ENCODE data around the gene EVA1A. TPM values are rescaled to one million over a fixed set of nuclear protein-coding genes. Genes with fewer than 3 reads are reported as not detected.

Gene EVA1A
- total and polyA plus RNA-seq, 2 experiments from 2014 or later, result 4.6 to 7.9 TPM

- TF ChIP-seq, protein P1, sequence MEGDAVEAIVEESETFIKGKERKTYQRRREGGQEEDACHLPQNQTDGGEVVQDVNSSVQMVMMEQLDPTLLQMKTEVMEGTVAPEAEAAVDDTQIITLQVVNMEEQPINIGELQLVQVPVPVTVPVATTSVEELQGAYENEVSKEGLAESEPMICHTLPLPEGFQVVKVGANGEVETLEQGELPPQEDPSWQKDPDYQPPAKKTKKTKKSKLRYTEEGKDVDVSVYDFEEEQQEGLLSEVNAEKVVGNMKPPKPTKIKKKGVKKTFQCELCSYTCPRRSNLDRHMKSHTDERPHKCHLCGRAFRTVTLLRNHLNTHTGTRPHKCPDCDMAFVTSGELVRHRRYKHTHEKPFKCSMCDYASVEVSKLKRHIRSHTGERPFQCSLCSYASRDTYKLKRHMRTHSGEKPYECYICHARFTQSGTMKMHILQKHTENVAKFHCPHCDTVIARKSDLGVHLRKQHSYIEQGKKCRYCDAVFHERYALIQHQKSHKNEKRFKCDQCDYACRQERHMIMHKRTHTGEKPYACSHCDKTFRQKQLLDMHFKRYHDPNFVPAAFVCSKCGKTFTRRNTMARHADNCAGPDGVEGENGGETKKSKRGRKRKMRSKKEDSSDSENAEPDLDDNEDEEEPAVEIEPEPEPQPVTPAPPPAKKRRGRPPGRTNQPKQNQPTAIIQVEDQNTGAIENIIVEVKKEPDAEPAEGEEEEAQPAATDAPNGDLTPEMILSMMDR (conservative IDR thresholded peaks at IDR 0.05; ENCODE audit: low read depth in 2 of 2), result no peak
- TF ChIP-seq, protein P2, sequence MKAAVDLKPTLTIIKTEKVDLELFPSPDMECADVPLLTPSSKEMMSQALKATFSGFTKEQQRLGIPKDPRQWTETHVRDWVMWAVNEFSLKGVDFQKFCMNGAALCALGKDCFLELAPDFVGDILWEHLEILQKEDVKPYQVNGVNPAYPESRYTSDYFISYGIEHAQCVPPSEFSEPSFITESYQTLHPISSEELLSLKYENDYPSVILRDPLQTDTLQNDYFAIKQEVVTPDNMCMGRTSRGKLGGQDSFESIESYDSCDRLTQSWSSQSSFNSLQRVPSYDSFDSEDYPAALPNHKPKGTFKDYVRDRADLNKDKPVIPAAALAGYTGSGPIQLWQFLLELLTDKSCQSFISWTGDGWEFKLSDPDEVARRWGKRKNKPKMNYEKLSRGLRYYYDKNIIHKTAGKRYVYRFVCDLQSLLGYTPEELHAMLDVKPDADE (IDR thresholded peaks at IDR 0.05), result no peak
- no peak for TF ChIP-seq ZNF114 (CRISPR knock-in tag; IDR thresholded peaks at IDR 0.05)
- no peak for TF ChIP-seq JUNB (IDR thresholded peaks at IDR 0.05; ENCODE audit: unreplicated experiment)
- TF ChIP-seq, protein P3, sequence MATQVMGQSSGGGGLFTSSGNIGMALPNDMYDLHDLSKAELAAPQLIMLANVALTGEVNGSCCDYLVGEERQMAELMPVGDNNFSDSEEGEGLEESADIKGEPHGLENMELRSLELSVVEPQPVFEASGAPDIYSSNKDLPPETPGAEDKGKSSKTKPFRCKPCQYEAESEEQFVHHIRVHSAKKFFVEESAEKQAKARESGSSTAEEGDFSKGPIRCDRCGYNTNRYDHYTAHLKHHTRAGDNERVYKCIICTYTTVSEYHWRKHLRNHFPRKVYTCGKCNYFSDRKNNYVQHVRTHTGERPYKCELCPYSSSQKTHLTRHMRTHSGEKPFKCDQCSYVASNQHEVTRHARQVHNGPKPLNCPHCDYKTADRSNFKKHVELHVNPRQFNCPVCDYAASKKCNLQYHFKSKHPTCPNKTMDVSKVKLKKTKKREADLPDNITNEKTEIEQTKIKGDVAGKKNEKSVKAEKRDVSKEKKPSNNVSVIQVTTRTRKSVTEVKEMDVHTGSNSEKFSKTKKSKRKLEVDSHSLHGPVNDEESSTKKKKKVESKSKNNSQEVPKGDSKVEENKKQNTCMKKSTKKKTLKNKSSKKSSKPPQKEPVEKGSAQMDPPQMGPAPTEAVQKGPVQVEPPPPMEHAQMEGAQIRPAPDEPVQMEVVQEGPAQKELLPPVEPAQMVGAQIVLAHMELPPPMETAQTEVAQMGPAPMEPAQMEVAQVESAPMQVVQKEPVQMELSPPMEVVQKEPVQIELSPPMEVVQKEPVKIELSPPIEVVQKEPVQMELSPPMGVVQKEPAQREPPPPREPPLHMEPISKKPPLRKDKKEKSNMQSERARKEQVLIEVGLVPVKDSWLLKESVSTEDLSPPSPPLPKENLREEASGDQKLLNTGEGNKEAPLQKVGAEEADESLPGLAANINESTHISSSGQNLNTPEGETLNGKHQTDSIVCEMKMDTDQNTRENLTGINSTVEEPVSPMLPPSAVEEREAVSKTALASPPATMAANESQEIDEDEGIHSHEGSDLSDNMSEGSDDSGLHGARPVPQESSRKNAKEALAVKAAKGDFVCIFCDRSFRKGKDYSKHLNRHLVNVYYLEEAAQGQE (IDR thresholded peaks at IDR 0.05; ENCODE audit: unreplicated experiment), result no peak
- TF ChIP-seq ZNF331 (CRISPR knock-in tag; IDR thresholded peaks at IDR 0.05; ENCODE audit: low read depth), result no peak
- no peak for TF ChIP-seq NANOG (IDR thresholded peaks at IDR 0.05; ENCODE audit: borderline replicate concordance)
- no peak for TF ChIP-seq CREB1 (CRISPR knock-in tag; IDR thresholded peaks at IDR 0.05; ENCODE audit: low read depth)
- TF ChIP-seq EZH2phosphoT487 (IDR thresholded peaks at IDR 0.05; ENCODE audit: unreplicated experiment), result no peak
These were observed 98.5 kb downstream of the EVA1A start (continued) for GRCh38 chr2:75462206-75462605.

DNA sequence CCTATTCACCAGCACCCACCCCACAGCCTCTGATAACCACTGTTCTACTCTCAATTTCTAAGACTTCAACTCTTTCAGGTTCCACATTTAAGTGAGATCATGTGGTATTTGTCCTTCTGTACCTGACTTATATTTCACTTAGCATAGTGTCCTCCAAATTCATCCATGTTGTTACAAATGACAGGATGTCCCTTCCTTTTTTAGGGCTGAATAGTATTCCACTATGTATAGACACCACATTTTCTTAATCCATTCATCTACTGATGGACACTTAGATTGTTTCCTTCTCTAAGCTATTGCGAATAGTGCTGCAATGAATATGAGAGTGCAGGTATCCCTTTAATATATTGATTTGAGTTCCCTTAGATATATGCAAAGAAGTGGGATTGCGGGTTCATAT is 100.1 kb downstream of the EVA1A start:
- no peak overlapping the region for H3K4me3 ChIP-seq
- no peak overlapping the region for H2AFZ ChIP-seq
- H4K20me1 ChIP-seq (replicated peaks; ENCODE audit: insufficient read depth), result no peaks in the 10 kb centered on the region
- DNase-seq (ENCODE audit: low spot score) (no peak), ATAC-seq (no peak)
- H3K27me3 ChIP-seq (ENCODE audit: insufficient read depth), result no peaks in the 10 kb centered on the region
- no peaks in the 10 kb centered on the region for H3K36me3 Mint-ChIP-seq (ENCODE audit: low read depth)
- H3K36me3 ChIP-seq (ENCODE audit: insufficient read depth), result no peaks in the 10 kb centered on the region
- no peaks in the 10 kb centered on the region for H3F3A ChIP-seq (replicated peaks; ENCODE audit: low read depth)
- peaks cover 9% of the 10 kb centered on the region; the same call in 1 of the 2 replicates for H3K4me1 ChIP-seq (ENCODE audit: insufficient read depth)
- no peaks in the 10 kb centered on the region for H3K27me3 Mint-ChIP-seq (ENCODE audit: insufficient read depth, low read depth, poor library complexity)
- H3K27ac ChIP-seq (ENCODE audit: low read depth), result no peak overlapping the region
- H3K27ac Mint-ChIP-seq, result no peak overlapping the region
- H3K9me2 ChIP-seq (ENCODE audit: insufficient read depth), result peaks cover 5% of the 10 kb centered on the region; the same call in 1 of the 2 replicates
- H3K4me3 Mint-ChIP-seq, result no peak overlapping the region
- H3K4me2 ChIP-seq, result no peak overlapping the region
- peaks cover 15% of the 10 kb centered on the region for H3K4me1 Mint-ChIP-seq
- H3K79me2 ChIP-seq (replicated peaks; ENCODE audit: insufficient read depth), result no peaks in the 10 kb centered on the region
- H3K9me3 Mint-ChIP-seq, result no peaks in the 10 kb centered on the region; the same call in 1 of the 3 replicates
- TF ChIP-seq, protein P1 (conservative IDR thresholded peaks at IDR 0.05; ENCODE audit: low read depth in 2 of 2), result no peak
- no peak for TF ChIP-seq NANOG (IDR thresholded peaks at IDR 0.05; ENCODE audit: borderline replicate concordance)
- TF ChIP-seq, protein P2 (IDR thresholded peaks at IDR 0.05), result no peak
